ENCODE measurements around the gene OTUD7B. TPM values are rescaled to one million over a fixed set of nuclear protein-coding genes. Genes with fewer than 3 reads are reported as not detected.
A peak's percentile ranks its signal among the peaks of the same experiment; 100 is the strongest.
"Not testable (repeated sequence)": the region's sequence is repeated elsewhere in the genome, so short reads cannot be mapped to it uniquely, and the experiment has no call there.

OTUD7B gene
- total RNA-seq, 1 donor from 2014 or later = 29.5 TPM

DNA sequence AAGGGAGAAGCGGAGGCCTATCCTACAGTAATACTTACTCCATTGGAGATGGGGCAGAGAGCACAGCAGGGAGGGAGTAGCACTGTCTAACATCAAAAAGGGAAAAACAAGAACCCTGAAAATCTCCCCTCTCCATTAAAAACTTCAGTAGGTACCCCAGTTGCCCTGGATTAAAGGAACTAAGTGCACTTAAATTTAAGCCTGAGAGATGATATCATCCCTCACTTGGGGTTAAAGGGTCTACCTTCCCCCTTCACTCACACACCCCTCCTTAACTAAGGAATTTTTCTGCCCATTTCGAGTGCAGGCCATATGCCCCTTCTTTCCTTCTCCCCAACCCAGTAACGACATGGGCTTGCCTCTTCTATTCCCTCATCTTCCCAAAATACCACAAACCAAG, 70.1 kb downstream of the OTUD7B start:
- no peak for ATAC-seq
- H3K36me3 ChIP-seq = peaks cover 21% of the 10 kb centered on the region
- DNase-seq = no peak
- no peak overlapping the region for H3K27ac ChIP-seq
- no peaks in the 10 kb centered on the region for H3K27me3 ChIP-seq (ENCODE audit: low read depth)
- no peak overlapping the region for H3K4me3 ChIP-seq
- no peaks in the 10 kb centered on the region for H3K9me3 ChIP-seq
- TF ChIP-seq, protein P1, sequence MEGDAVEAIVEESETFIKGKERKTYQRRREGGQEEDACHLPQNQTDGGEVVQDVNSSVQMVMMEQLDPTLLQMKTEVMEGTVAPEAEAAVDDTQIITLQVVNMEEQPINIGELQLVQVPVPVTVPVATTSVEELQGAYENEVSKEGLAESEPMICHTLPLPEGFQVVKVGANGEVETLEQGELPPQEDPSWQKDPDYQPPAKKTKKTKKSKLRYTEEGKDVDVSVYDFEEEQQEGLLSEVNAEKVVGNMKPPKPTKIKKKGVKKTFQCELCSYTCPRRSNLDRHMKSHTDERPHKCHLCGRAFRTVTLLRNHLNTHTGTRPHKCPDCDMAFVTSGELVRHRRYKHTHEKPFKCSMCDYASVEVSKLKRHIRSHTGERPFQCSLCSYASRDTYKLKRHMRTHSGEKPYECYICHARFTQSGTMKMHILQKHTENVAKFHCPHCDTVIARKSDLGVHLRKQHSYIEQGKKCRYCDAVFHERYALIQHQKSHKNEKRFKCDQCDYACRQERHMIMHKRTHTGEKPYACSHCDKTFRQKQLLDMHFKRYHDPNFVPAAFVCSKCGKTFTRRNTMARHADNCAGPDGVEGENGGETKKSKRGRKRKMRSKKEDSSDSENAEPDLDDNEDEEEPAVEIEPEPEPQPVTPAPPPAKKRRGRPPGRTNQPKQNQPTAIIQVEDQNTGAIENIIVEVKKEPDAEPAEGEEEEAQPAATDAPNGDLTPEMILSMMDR (IDR thresholded peaks at IDR 0.05) = no peak
- intact Hi-C loops (cut with DNase I) = no loop called here
- peaks cover 56% of the 10 kb centered on the region for H3K4me1 ChIP-seq

DNA sequence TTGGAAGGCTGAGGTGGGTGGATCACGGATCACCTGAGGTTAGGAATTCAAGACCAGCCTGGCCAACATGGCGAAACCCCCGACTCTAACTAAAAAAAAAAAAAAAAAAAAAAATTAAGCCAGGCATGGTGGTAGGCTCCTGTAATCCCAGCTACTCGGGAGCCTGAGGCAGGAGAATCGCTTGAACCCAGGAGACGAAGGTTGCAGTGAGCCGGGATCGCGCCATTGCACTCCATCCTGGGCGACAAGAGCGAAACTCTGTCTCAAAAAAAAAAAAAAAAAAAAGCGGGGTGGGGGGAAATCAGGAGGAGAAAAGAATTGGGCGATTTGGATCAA, 71.9 kb downstream of the OTUD7B start:
- DNase-seq; H3K9me3 ChIP-seq; ATAC-seq; intact Hi-C loops (cut with DNase I); H3K27me3 ChIP-seq (ENCODE audit: low read depth); H3K36me3 ChIP-seq: not testable (repeated sequence)
- Histone ChIP-seq H3K27ac (peak overlapping the region; percentile 75), H3K4me1 (peaks cover 56% of the 10 kb centered on the region), H3K4me3 (peak overlapping the region; percentile 31)

DNA sequence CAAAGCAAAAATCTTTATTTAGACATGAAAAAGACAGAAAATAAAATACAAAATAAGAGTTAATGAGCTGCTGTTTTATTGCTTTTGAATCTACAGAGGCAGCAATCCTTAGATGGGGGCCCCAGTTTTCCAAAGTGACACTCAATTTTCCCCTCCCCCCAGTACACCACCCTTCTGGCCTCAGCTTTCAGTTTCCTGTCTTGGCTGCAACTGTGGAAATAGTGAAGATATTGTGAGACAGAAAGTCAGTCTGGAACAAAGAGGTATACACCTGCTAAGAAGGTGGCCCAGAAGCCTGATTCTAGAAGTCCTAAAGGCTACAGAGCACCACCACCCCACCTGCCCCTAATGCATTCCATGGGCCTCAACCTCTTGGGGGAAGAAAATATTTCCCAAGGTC, 72.8 kb downstream of the OTUD7B start:
- intact Hi-C loops (cut with DNase I) = no loop called here
- Histone ChIP-seq H3K4me3 (no peak overlapping the region), H3K36me3 (no peaks in the 10 kb centered on the region), H3K9me3 (no peaks in the 10 kb centered on the region), H3K27ac (peak overlapping the region; percentile 62), H3K4me1 (peaks cover 54% of the 10 kb centered on the region), H3K27me3 (ENCODE audit: low read depth) (no peaks in the 10 kb centered on the region)
- DNase-seq (no peak), ATAC-seq (no peak)
- TF ChIP-seq, protein P1 (IDR thresholded peaks at IDR 0.05) = no peak

DNA sequence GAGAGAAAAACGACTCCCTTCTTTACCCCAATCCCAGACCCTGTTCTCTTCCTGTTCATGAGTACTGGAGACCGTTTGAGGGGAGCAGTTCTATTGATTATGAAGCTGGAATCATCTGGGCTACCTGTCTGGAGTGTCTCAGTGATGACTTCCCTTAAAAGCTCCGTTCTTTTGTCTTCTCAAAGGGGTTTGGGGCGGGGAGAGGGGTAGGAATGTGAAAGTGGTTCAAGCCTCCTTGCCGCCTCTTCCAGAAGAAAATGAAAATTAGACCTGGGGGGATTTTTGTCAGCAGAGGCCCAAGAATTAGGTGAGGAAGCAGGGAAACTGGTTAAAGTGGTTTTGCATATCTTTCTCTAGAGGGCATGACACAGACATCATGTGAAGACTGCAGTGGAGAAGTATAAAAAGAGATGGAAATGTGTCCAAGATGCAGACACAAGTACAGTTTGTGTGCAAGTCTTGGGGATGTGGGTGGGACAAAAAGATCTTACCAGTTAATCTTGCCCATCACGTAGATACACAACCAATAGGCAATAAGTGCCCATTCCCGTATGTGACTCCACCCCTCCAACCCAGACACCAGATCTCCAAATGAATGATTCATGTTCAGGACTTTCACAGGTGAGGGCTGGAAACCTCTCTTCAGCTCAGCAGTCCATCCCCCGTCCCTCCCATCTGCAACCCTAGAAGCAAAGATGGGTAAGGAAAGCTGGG, 73.4 kb downstream of the OTUD7B start:
- no peaks in the 10 kb centered on the region for H3K27me3 ChIP-seq (ENCODE audit: low read depth)
- DNase-seq (no peak), ATAC-seq (peak; percentile 21 to 58)
- TF ChIP-seq, protein P1 (IDR thresholded peaks at IDR 0.05) = no peak
- H3K27ac ChIP-seq = peak overlapping the region; percentile 62
- H3K36me3 ChIP-seq = no peaks in the 10 kb centered on the region
- intact Hi-C loops (cut with DNase I) = no loop called here
- no peaks in the 10 kb centered on the region for H3K9me3 ChIP-seq
- H3K4me1 ChIP-seq = peaks cover 48% of the 10 kb centered on the region
- peak overlapping the region; percentile 56 for H3K4me3 ChIP-seq

DNA sequence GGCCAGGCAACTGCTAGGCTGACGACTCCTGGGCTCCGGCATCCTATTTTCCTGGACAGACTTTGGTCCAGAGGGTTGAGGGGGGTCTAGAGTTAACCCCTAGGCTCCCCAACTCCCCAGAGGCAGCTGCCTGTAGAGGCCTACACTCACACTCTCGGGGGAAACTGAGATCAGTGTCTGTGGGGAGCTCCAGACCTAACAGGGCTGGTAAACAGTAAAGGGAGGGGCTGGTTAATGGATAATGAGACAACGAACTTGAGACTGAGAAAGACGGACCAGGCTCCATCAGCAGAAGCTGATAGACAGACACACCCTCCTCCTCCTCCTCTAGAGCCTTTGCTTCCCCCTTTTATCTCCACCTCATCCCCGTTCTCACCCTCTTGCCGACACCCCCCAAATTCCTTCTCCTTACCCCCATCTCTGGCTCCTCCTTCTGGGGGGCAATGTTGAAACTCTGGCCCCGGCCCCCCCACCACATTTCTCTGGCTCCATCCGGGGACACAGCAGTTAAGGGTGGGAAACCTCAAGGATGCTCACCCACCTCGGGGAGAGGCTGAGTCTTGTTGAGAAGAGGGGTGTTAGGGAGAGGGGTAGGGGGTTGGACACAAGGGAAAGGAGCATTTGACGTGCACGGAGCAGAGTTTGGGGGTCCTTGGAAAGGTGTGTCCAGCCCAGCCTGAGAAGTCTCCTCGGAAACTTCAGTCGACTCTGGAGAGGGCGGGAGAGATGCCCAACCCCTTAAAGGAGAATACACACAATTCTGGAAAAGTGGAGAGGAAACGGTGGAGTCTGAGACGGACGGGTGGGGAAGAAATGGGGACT, 74.1 kb downstream of the OTUD7B start, which contains the start of gene MTMR11:
MTMR11 (minus strand) TSS at position 710 of the 822 bp plus-strand sequence; CDS start at position 478, 232 bp downstream.
- intact Hi-C loops (cut with DNase I) = no loop called here
- ATAC-seq (peak; percentile 34 to 55), DNase-seq (no peak)
- H3K27me3 ChIP-seq (ENCODE audit: low read depth) = no peaks in the 10 kb centered on the region
- no peaks in the 10 kb centered on the region for H3K9me3 ChIP-seq
- peak within 1 kb of the TSS; percentile 62 for H3K27ac ChIP-seq
- H3K4me1 ChIP-seq = peaks cover 43% of the 10 kb centered on the region
- peak within 1 kb of the TSS; percentile 56 for H3K4me3 ChIP-seq
- TF ChIP-seq, protein P1 (IDR thresholded peaks at IDR 0.05) = no peak
- H3K36me3 ChIP-seq = no peaks in the 10 kb centered on the region

DNA sequence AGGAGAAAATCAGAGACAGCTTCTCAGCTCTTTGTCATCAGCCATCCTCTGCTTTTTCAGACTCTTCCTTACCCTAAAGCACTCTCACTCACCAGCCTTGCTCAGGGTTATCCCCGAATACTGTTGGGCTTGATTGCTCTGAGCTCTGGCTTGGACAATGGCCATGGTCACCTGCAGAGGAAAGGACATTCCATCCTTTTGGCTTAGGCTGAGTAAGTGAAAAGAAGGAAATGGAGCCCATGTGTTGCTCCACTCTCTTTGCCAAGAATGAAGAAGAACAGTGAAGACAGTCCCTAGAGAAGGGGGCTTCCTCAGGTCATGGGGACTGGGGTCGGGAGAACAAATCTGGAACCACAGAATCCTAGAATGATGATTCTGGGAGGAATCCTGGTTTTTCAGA, 76.2 kb downstream of the OTUD7B start:
- intact Hi-C loops (cut with DNase I) = no loop called here
- H3K4me1 ChIP-seq = peaks cover 33% of the 10 kb centered on the region
- peaks cover 5% of the 10 kb centered on the region for H3K36me3 ChIP-seq

More for the DNA sequence above, 76.2 kb downstream of the OTUD7B start:
- no peak overlapping the region for H3K4me3 ChIP-seq
- no peaks in the 10 kb centered on the region for H3K27me3 ChIP-seq (ENCODE audit: low read depth)
- no peak overlapping the region for H3K27ac ChIP-seq
- H3K9me3 ChIP-seq = no peaks in the 10 kb centered on the region
- DNase-seq (no peak), ATAC-seq (no peak)
- TF ChIP-seq, protein P1 (IDR thresholded peaks at IDR 0.05) = no peak

Measured in lower lobe of right lung (tissue), 2 donors.